Parathyroid adenoma (tissue), 2 donors: Measurements from ENCODE around the gene C14orf39.
"Not testable (repeated sequence)": the region's sequence is repeated elsewhere in the genome, so short reads cannot be mapped to it uniquely, and the experiment has no call there.

Experiments used
- H2AFZ ChIP-seq: fragments of 300-600 bp; sonication (generic); one replicate; pipeline ENCODE4 v1.7.0; 2017; ENCODE audit warnings: antibody characterized with exemption, mild to moderate bottlenecking
- H3K27ac ChIP-seq: fragments of 300-600 bp; sonication (generic); one replicate; pipeline ENCODE4 v1.7.0; 2017
- H3K27me3 ChIP-seq: fragments of 300-600 bp; sonication (generic); one replicate; pipeline ENCODE4 v1.7.0; 2017; ENCODE audit warnings: low read length; ENCODE audit not compliant: control insufficient read depth, insufficient read depth
- H3K36me3 ChIP-seq: fragments of 300-600 bp; sonication (generic); one replicate; pipeline ENCODE4 v1.7.0; 2017; ENCODE audit warnings: low read length; ENCODE audit not compliant: control insufficient read depth, insufficient read depth
- H3K4me1 ChIP-seq: fragments of 300-600 bp; sonication (generic); one replicate; pipeline ENCODE4 v1.7.0; 2017; ENCODE audit warnings: control low read depth
- H3K4me2 ChIP-seq: fragments of 300-600 bp; sonication (generic); one replicate; pipeline ENCODE4 v1.7.0; 2017; ENCODE audit warnings: low read length
- H3K4me3 ChIP-seq: fragments of 300-600 bp; sonication (generic); one replicate; pipeline ENCODE4 v1.7.0; 2017; ENCODE audit warnings: low read depth, low read length
- H3K79me2 ChIP-seq: fragments of 300-600 bp; sonication (generic); one replicate; pipeline ENCODE4 v1.7.0; 2017; ENCODE audit warnings: control low read depth
- H3K9ac ChIP-seq: fragments of 300-600 bp; sonication (generic); one replicate; pipeline ENCODE4 v1.7.0; 2017; ENCODE audit warnings: mild to moderate bottlenecking
- H3K9me3 ChIP-seq: fragments of 300-600 bp; sonication (generic); one replicate; pipeline ENCODE4 v1.7.0; 2017; ENCODE audit warnings: low read length; ENCODE audit not compliant: control insufficient read depth
- CTCF ChIP-seq: fragments of 300-600 bp; sonication (generic); IDR thresholded peaks from one replicate; pipeline ENCODE4 v1.7.0; 2017; ENCODE audit warnings: antibody characterized with exemption, mild to moderate bottlenecking
- donor health status: primary hyperparathyroidism.

The C14orf39 gene

DNA sequence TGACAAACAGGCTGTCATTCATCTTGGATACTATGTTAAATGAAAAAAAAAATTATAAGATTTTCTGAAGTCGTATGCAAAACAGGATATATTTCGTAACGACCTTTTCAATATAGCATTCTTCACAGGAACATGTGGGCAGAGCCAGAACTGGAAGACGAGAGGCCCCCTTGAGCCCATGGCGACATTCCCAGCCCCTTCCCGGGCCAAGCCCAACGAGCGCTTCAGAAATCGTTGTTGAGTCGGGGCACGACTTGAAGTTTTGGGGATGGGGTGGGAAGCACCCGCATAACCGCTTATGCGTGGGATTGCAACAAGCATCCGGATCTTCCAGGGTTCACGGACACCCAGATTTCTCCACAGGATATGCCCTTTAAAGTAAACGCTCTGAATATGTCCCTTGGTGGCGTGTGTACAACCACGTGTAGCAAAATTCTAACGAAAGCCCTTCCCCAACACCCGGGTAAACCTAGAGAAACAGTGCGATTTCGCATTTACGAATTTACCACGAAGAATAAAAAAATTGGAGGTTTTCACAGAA is 736 bp downstream of the C14orf39 start:
- Histone ChIP-seq H3K4me3 (peak overlapping the region; percentile 43), H3K9ac (no peak overlapping the region), H3K9me3 (no peaks in the 10 kb centered on the region), H3K4me2 (peak overlapping the region; percentile 65), H3K36me3 (no peaks in the 10 kb centered on the region), H3K79me2 (no peaks in the 10 kb centered on the region), H3K27ac (peak overlapping the region; percentile 58), H2AFZ (peak overlapping the region; percentile 57), H3K4me1 (no peaks in the 10 kb centered on the region), H3K27me3 (no peaks in the 10 kb centered on the region)
- TF ChIP-seq CTCF: no peak

DNA sequence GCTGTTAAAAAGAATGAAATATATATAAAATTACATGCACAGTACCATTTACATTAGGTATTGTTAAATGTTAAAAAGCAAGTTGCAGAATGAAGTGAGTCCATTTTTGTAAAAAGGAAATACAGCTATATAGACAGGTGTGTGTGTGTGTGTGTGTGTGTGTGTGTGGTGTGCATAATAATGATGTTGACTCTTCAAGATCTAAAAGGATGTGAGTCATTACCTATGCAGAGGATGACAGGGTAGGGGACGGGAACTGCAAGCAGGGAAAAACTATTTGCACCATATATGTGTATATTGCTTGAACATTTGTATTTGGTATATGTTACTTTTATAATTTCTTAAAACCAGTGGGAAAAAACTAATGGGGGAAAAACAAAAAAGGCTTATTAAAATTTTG is 3.1 kb downstream of the C14orf39 start:
- no peak overlapping the region for H2AFZ ChIP-seq
- H3K27ac ChIP-seq: no peak overlapping the region
- H3K9ac ChIP-seq: no peak overlapping the region
- no peak for TF ChIP-seq CTCF
- no peaks in the 10 kb centered on the region for H3K27me3 ChIP-seq
- no peaks in the 10 kb centered on the region for H3K9me3 ChIP-seq
- H3K4me1 ChIP-seq: no peaks in the 10 kb centered on the region
- no peak overlapping the region for H3K4me3 ChIP-seq
- H3K36me3 ChIP-seq: no peaks in the 10 kb centered on the region
- no peaks in the 10 kb centered on the region for H3K79me2 ChIP-seq
- no peak overlapping the region for H3K4me2 ChIP-seq

DNA sequence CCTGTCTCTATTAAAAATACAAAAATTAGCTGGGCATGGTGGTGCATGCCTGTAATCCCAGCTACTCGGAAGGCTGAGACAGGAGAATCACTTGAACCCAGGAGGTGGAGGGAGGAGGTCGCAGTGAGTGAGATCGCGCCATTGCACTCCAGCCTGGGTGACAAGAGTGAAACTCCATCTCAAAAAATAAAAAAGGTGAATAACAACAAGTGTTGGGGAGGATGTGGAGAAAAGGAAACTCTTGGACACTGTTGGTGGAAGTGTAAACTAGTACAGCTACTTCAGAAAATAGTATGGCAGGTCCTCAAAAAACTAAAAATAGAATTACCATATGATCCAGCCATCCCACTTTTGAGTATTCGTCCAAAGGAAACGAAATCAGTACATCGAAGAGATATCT is 5.6 kb downstream of the C14orf39 start:
- H2AFZ ChIP-seq, H3K4me3 ChIP-seq, H3K4me2 ChIP-seq, H3K4me1 ChIP-seq, H3K27ac ChIP-seq, H3K9me3 ChIP-seq, H3K9ac ChIP-seq, H3K27me3 ChIP-seq, H3K36me3 ChIP-seq, H3K79me2 ChIP-seq: not testable (repeated sequence)

GRCh38 chr14:60455875-60456274 is 30.0 kb downstream of the C14orf39 start:
- H2AFZ ChIP-seq: no peak overlapping the region
- H3K4me3 ChIP-seq: no peak overlapping the region
- TF ChIP-seq CTCF: no peak
- no peaks in the 10 kb centered on the region for H3K36me3 ChIP-seq
- no peak overlapping the region for H3K27ac ChIP-seq
- no peaks in the 10 kb centered on the region for H3K4me1 ChIP-seq
- no peaks in the 10 kb centered on the region for H3K9me3 ChIP-seq
- no peak overlapping the region for H3K9ac ChIP-seq
- no peak overlapping the region for H3K4me2 ChIP-seq
- H3K79me2 ChIP-seq: no peaks in the 10 kb centered on the region
- H3K27me3 ChIP-seq: no peaks in the 10 kb centered on the region

GRCh38 chr14:60430276-60430675 is 55.6 kb downstream of the C14orf39 start:
- Histone ChIP-seq H3K36me3 (no peaks in the 10 kb centered on the region), H3K27me3 (no peaks in the 10 kb centered on the region), H3K4me1 (no peaks in the 10 kb centered on the region), H3K4me3 (no peak overlapping the region), H3K4me2 (no peak overlapping the region), H3K9me3 (no peaks in the 10 kb centered on the region), H3K27ac (no peak overlapping the region), H3K79me2 (no peaks in the 10 kb centered on the region), H3K9ac (no peak overlapping the region), H2AFZ (no peak overlapping the region)
- TF ChIP-seq CTCF: no peak
